ENCODE measurements around the gene CDH1. TPM values are rescaled to one million over a fixed set of nuclear protein-coding genes. Genes with fewer than 3 reads are reported as not detected.
"Not testable (repeated sequence)": the region's sequence is repeated elsewhere in the genome, so short reads cannot be mapped to it uniquely, and the experiment has no call there.

Gene CDH1
- total and polyA plus RNA-seq, 2 donors from 2014 or later = 47.0 to 149 TPM

DNA sequence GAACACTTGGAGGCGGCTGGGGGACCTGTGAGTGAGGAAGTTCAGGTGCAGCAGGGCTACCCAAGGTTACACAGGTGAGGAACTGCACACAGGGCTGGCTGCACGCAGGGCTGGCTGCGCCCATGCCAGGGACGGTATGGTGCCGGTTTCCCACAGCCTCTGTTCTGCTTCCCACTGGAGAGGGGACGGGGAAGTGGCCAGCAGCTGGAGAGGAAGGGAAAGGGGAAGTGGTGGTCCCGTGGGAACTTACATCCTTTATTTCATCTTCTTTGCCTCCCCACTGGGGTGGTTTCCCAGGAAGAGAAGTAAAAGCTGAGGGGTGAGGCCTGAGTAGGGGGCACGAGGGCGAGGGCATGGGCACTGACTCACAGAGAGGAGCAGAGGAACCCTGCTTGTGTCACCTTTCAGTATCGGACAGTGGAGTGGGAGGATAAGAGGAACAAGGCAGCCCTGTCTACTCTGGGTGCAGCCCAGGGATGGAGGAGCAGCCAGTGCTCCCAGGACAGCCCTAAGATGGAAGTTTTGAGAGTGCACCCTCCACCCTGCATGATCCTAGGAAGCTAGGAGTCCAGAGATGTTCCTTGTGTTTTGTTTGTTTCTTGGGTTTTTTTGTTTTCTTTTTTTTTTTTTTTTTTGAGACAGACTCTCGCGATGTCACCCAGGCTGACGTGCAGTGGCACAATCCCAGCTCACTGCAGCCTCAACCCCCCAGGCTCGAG, 25.5 kb upstream of the CDH1 start:
- FAIRE-seq = no peak

GRCh38 chr16:68713361-68713760, 23.7 kb upstream of the CDH1 start:
- intact Hi-C loops (cut with DNase I) = no loop called here
- Histone ChIP-seq H3K9me3 (ENCODE audit: control insufficient read depth in 2 of 3, insufficient read depth in 1 of 3, low read length in 3 of 3) (no peaks in the 10 kb centered on the region), H3K27ac (ENCODE audit: low read depth in 2 of 2, low read length in 2 of 2) (no peak overlapping the region), H3K9ac (ENCODE audit: low read length in 3 of 3) (no peak overlapping the region), H3K4me3 (ENCODE audit: low read length in 3 of 3) (no peak overlapping the region), H3K27me3 (ENCODE audit: control insufficient read depth, insufficient read depth, low read length) (no peaks in the 10 kb centered on the region), H3K4me1 (ENCODE audit: control insufficient read depth in 2 of 3, insufficient read depth in 2 of 3, low read depth in 1 of 3, low read length in 3 of 3) (peaks cover 0 to 2% (median 0%) of the 10 kb centered on the region in 3 donors), H3K36me3 (ENCODE audit: control insufficient read depth in 2 of 3, insufficient read depth in 3 of 3, low read length in 3 of 3) (no peaks in the 10 kb centered on the region)
- DNase-seq (peak in 4 of 5 donors; percentile 68 to 84 (median 76)), FAIRE-seq (no peak)
- no peak for TF ChIP-seq CTCF (IDR thresholded peaks at IDR 0.05; ENCODE audit: borderline replicate concordance, extremely low read depth, insufficient read depth)

More for the DNA sequence above, 25.5 kb upstream of the CDH1 start:
- intact Hi-C loops (cut with DNase I) = no loop called here
- Histone ChIP-seq H3K4me3 (ENCODE audit: low read length in 3 of 3) (no peak overlapping the region), H3K9me3 (ENCODE audit: control insufficient read depth in 2 of 3, insufficient read depth in 1 of 3, low read length in 3 of 3) (no peaks in the 10 kb centered on the region), H3K36me3 (ENCODE audit: control insufficient read depth in 2 of 3, insufficient read depth in 3 of 3, low read length in 3 of 3) (no peaks in the 10 kb centered on the region), H3K27ac (ENCODE audit: low read depth in 2 of 2, low read length in 2 of 2) (no peak overlapping the region), H3K9ac (ENCODE audit: low read length in 3 of 3) (no peak overlapping the region), H3K4me1 (ENCODE audit: control insufficient read depth in 2 of 3, insufficient read depth in 2 of 3, low read depth in 1 of 3, low read length in 3 of 3) (peaks cover 0 to 5% (median 4%) of the 10 kb centered on the region in 3 donors), H3K27me3 (ENCODE audit: control insufficient read depth, insufficient read depth, low read length) (no peaks in the 10 kb centered on the region)
- no peak for TF ChIP-seq CTCF (IDR thresholded peaks at IDR 0.05; ENCODE audit: borderline replicate concordance, extremely low read depth, insufficient read depth)
- DNase-seq = no peak

- Histone ChIP-seq H3K27me3 (ENCODE audit: control insufficient read depth, insufficient read depth, low read length) (no peaks in the 10 kb centered on the region), H3K9ac (ENCODE audit: low read length in 3 of 3) (no peak overlapping the region), H3K9me3 (ENCODE audit: control insufficient read depth in 2 of 3, insufficient read depth in 1 of 3, low read length in 3 of 3) (no peaks in the 10 kb centered on the region), H3K4me1 (ENCODE audit: control insufficient read depth in 2 of 3, insufficient read depth in 2 of 3, low read depth in 1 of 3, low read length in 3 of 3) (peaks cover 0 to 2% (median 0%) of the 10 kb centered on the region in 3 donors), H3K36me3 (ENCODE audit: control insufficient read depth in 2 of 3, insufficient read depth in 3 of 3, low read length in 3 of 3) (no peaks in the 10 kb centered on the region), H3K4me3 (ENCODE audit: low read length in 3 of 3) (no peak overlapping the region), H3K27ac (ENCODE audit: low read depth in 2 of 2, low read length in 2 of 2) (no peak overlapping the region)
- intact Hi-C loops (cut with DNase I) = no loop called here
- FAIRE-seq (no peak), DNase-seq (peak in 1 of 5 donors; percentile 37)
- no peak for TF ChIP-seq CTCF (IDR thresholded peaks at IDR 0.05; ENCODE audit: borderline replicate concordance, extremely low read depth, insufficient read depth)
These were observed 21.6 kb upstream of the CDH1 start for GRCh38 chr16:68715471-68715870.

- H3K27ac ChIP-seq (ENCODE audit: low read depth in 2 of 2, low read length in 2 of 2); FAIRE-seq; H3K27me3 ChIP-seq (ENCODE audit: control insufficient read depth, insufficient read depth, low read length); H3K9ac ChIP-seq (ENCODE audit: low read length in 3 of 3); intact Hi-C loops (cut with DNase I); H3K4me1 ChIP-seq (ENCODE audit: control insufficient read depth in 2 of 3, insufficient read depth in 2 of 3, low read depth in 1 of 3, low read length in 3 of 3); H3K36me3 ChIP-seq (ENCODE audit: control insufficient read depth in 2 of 3, insufficient read depth in 3 of 3, low read length in 3 of 3); H3K4me3 ChIP-seq (ENCODE audit: low read length in 3 of 3); DNase-seq; H3K9me3 ChIP-seq (ENCODE audit: control insufficient read depth in 2 of 3, insufficient read depth in 1 of 3, low read length in 3 of 3): not testable (repeated sequence)
These were observed 20.6 kb upstream of the CDH1 start for GRCh38 chr16:68716516-68716915.

Data from kidney (tissue), 14 donors.